Spleen (tissue), 7 donors: Measurements from ENCODE around the gene QPCT.

Experiments used
- POLR2A ChIP-seq, 3 donors: fragments of 450-650 bp; IDR thresholded peaks; one replicate each; pipeline ENCODE4 v1.5.1; 2017; ENCODE audit warnings: antibody characterized with exemption in 3 of 3, mild to moderate bottlenecking in 1 of 3
- POLR2AphosphoS5 ChIP-seq, 3 donors: sonication (generic); formaldehyde crosslinking; IDR thresholded peaks; one replicate each; pipeline ENCODE4 v1.5.1; 2017; ENCODE audit warnings: antibody characterized with exemption in 3 of 3
- TF ChIP-seq, protein P1 (sequence below), 11 experiments: fragments of 200-600 bp in 7 of 11; fragments of 450-650 bp in 4 of 11; sonication (generic) in 4 of 11; IDR thresholded peaks in 8 of 11; conservative IDR thresholded peaks in 3 of 11; 1 replicate in 7 of 11; 2 replicates in 4 of 11; pipeline versions ENCODE4 v1.4.0 to v1.8.0; 2016 to 2021; ENCODE audit warnings: antibody characterized with exemption in 11 of 11, inconsistent platforms in 4 of 11, mild to moderate bottlenecking in 1 of 11
- donor health status: DM: no; HTN: no; CAD: no; lungs with moderate emphysema.
- donor health status: DM: no; HTN: no; CAD: no.
- donor health status: DM: no; HTN: no; CAD: no.

DNA sequence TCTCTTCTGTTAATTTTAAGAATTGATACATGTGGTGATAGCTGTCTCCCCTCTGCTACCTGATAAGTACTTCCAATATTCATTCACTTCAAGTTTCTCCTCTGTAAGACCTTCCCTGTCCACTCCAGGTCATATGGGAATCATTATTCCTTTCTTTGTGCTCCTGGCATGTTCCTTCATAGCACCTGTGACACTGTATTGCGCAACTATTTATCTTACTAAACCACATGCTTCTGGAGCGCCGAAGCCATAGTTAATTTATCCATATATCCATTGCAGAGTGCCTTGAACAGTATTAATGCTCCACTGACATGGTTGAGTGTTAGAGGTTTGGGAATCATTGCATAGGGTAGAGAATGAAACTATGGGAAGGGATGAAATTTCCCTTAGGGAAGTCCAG, 11.9 kb upstream of the QPCT start:
- TF ChIP-seq, protein P1, sequence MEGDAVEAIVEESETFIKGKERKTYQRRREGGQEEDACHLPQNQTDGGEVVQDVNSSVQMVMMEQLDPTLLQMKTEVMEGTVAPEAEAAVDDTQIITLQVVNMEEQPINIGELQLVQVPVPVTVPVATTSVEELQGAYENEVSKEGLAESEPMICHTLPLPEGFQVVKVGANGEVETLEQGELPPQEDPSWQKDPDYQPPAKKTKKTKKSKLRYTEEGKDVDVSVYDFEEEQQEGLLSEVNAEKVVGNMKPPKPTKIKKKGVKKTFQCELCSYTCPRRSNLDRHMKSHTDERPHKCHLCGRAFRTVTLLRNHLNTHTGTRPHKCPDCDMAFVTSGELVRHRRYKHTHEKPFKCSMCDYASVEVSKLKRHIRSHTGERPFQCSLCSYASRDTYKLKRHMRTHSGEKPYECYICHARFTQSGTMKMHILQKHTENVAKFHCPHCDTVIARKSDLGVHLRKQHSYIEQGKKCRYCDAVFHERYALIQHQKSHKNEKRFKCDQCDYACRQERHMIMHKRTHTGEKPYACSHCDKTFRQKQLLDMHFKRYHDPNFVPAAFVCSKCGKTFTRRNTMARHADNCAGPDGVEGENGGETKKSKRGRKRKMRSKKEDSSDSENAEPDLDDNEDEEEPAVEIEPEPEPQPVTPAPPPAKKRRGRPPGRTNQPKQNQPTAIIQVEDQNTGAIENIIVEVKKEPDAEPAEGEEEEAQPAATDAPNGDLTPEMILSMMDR (IDR thresholded peaks at IDR 0.05 in 8 of 11, conservative IDR thresholded peaks at IDR 0.05 in 3 of 11): no peak
- TF ChIP-seq POLR2A (IDR thresholded peaks at IDR 0.05) (no peak), POLR2AphosphoS5 (IDR thresholded peaks at IDR 0.05) (no peak)
